IPS-18a (cell line): ENCODE measurements around the gene CYLD.

Experiments
- H3K27ac ChIP-seq: one replicate; pipeline ENCODE4 v1.5.1; 2013; ENCODE audit warnings: low read length
- H3K27me3 ChIP-seq: one replicate; pipeline ENCODE4 v1.6.1; 2013; ENCODE audit warnings: mild to moderate bottlenecking, low read length; ENCODE audit not compliant: control insufficient read depth, insufficient read depth
- H3K36me3 ChIP-seq: one replicate; pipeline ENCODE4 v1.6.1; 2013; ENCODE audit warnings: low read depth, low read length; ENCODE audit not compliant: control insufficient read depth
- H3K4me1 ChIP-seq: one replicate; pipeline ENCODE4 v1.6.1; 2013; ENCODE audit warnings: low read depth, low read length; ENCODE audit not compliant: control insufficient read depth
- H3K4me3 ChIP-seq: one replicate; pipeline ENCODE4 v1.5.1; 2013; ENCODE audit warnings: low read length
- H3K9ac ChIP-seq: one replicate; pipeline ENCODE4 v1.6.1; 2013; ENCODE audit warnings: mild to moderate bottlenecking, low read length, moderate library complexity
- H3K9me3 ChIP-seq: one replicate; pipeline ENCODE4 v1.6.1; 2013; ENCODE audit warnings: low read depth, low read length; ENCODE audit not compliant: control insufficient read depth

CYLD gene

DNA sequence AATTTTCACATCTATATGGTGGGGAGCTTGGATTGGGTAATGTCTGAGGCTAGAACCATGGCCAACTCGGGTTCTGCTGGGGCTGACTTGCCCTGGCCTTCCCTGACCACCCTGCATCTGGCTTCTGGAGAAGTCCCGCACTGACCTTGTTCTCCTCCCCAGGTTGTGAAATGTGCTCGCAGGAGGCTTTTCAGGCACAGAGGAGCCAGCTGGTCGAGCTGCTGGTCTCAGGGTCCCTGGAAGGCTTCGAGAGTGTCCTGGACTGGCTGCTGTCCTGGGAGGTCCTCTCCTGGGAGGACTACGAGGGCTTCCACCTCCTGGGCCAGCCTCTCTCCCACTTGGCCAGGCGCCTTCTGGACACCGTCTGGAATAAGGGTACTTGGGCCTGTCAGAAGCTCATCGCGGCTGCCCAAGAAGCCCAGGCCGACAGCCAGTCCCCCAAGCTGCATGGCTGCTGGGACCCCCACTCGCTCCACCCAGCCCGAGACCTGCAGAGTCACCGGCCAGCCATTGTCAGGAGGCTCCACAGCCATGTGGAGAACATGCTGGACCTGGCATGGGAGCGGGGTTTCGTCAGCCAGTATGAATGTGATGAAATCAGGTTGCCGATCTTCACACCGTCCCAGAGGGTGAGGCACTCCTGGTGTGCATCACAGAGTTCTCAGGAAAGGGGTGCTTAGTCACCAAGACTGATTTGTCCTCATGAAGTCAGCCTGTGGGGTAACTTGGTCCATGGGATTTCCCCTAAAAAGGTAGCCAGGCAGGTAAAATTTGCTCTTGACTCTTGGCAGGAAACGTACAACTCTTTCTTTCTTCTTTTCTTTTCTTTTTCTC, 42.3 kb upstream of the CYLD start:
- Histone ChIP-seq H3K4me3 (no peak overlapping the region), H3K4me1 (no peaks in the 10 kb centered on the region), H3K9me3 (peaks cover 8% of the 10 kb centered on the region), H3K36me3 (no peaks in the 10 kb centered on the region), H3K27me3 (peaks cover 1% of the 10 kb centered on the region), H3K27ac (no peak overlapping the region), H3K9ac (no peak overlapping the region)

DNA sequence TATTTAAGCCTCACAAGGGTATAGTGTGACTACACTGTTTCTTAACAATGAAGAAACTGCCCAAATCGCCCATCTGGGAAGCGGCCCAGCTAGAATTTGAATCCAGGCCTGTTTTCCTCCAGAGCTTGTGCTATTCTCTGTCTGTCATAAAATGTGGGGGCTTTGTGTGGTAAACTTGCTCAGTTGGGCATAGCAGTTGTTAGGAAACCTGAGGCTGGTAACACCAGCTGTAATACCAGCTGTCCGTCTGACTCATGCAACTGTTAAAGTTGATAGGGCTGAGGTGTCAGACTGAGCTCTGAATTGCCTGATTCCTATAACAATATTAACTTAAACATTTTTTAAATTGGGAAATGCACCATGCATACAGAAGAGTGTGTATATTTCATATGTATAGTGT, 39.2 kb upstream of the CYLD start:
- Histone ChIP-seq H3K4me3 (no peak overlapping the region), H3K9me3 (peaks cover 8% of the 10 kb centered on the region), H3K36me3 (no peaks in the 10 kb centered on the region), H3K9ac (no peak overlapping the region), H3K4me1 (no peaks in the 10 kb centered on the region), H3K27me3 (no peaks in the 10 kb centered on the region), H3K27ac (no peak overlapping the region)

DNA sequence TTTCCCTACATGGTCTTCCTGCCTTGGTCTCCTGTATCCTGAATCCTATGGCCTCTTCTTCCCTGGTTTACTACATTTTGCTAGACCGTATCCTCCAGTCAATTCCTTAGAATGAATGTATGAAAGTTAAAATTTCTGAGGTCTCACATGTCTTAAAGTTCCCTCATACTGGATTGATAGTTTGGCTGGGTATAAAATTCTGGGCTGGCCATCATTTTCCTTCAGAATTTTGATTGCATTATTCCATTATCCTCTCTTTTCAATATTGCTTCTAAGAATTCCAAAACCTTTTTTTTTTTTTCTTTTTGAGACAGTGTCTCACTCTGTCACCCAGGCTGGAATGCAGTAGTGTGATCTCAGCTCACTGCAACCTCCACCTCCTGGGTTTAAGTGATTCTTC, 37.6 kb upstream of the CYLD start:
- peaks cover 8% of the 10 kb centered on the region for H3K9me3 ChIP-seq
- no peaks in the 10 kb centered on the region for H3K27me3 ChIP-seq
- H3K27ac ChIP-seq, result no peak overlapping the region
- no peaks in the 10 kb centered on the region for H3K4me1 ChIP-seq
- H3K36me3 ChIP-seq, result no peaks in the 10 kb centered on the region
- no peak overlapping the region for H3K4me3 ChIP-seq
- no peak overlapping the region for H3K9ac ChIP-seq

DNA sequence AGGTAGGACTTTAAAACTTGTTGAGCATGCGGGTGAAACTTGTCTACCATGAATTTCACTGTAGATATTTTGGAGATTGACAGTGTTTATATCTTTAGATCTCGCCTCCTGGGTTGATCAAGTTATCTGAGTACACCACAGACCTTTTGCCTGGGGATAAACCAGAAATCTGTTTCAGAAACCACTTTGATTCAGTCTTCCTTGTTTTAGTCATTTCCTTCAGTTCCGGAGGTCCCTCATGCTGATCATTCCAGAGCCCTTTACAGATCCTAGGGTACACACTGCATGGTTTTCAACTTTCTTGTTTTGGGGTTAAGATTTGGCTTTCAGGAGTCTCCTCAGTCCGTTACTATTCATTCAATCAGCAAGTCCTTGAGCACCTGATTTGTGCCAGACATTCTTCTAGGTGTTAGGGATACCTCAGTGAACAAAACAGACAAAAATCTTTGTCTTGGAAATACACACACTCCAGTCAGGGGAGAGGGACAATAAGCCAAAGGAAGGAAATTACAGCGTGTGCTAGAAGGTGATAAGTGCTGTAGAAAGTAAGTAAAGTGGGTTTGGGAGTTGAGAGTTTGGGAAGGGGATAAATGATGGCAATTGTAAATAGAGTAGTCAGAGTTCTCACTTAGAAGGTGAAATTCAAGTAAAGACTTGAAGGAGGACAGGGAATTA, 36.3 kb upstream of the CYLD start:
- H3K36me3 ChIP-seq, result no peaks in the 10 kb centered on the region
- H3K4me3 ChIP-seq, result no peak overlapping the region
- H3K9ac ChIP-seq, result no peak overlapping the region
- H3K4me1 ChIP-seq, result no peaks in the 10 kb centered on the region
- no peaks in the 10 kb centered on the region for H3K27me3 ChIP-seq
- peaks cover 8% of the 10 kb centered on the region for H3K9me3 ChIP-seq
- no peak overlapping the region for H3K27ac ChIP-seq

DNA sequence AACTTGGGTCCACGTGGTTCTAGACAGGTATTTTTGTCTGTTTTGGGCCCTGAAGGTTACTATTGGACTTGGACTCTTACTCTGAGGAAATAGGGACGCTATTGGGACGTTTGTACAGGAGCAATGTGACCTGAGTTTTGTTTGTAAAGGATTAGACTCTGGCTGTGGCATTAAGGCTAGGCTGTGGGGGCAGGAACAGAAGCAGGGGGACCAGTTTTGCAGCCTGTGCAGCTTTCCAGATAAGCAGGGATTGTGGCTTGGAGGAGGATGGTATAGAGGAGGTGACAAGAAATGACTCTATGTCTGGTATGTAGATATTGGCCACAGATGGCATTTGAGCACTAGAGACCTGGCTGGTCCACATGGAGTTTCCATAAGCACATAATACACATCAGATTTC, 35.6 kb upstream of the CYLD start:
- H3K27me3 ChIP-seq, result no peaks in the 10 kb centered on the region
- no peaks in the 10 kb centered on the region for H3K36me3 ChIP-seq
- H3K4me1 ChIP-seq, result no peaks in the 10 kb centered on the region

DNA sequence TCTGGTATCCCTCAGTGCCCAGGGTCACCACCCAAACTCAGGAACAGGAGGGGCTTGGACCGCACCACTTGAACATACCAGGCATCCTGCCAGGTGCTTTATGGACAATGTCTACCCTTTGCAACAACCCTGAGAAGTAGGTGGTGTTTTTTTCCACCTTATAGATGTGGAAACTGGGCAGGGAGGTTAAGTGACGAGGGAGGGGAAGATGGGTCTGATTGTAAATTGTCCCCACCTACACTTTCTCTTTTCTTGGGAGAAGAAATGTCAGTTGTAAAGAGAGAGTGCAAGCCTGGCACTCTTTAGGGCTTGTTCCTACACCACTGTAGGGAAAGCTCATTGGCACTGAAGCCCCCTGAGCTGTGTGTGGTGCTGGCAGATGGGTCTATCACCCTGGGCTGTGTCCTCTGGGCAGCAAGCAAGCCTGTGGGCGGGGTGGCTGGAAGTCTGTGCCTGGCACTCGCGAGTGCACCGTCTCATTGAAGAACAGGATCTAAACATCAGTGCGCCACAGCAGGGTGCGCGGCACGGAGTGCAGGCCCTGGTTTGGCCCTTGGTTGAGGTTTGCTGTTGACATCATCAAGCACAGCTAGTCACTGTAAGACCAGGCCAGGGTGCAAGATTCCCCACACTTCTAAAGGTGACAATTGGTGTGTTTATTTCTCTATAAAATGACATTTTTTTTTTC, 33.4 kb upstream of the CYLD start:
- Histone ChIP-seq H3K36me3 (no peaks in the 10 kb centered on the region), H3K4me3 (no peak overlapping the region), H3K9ac (no peak overlapping the region), H3K9me3 (peaks cover 8% of the 10 kb centered on the region), H3K27ac (no peak overlapping the region), H3K4me1 (no peaks in the 10 kb centered on the region), H3K27me3 (no peaks in the 10 kb centered on the region)

More for the DNA sequence above, 35.6 kb upstream of the CYLD start:
- Histone ChIP-seq H3K4me3 (no peak overlapping the region), H3K9ac (no peak overlapping the region), H3K9me3 (peaks cover 8% of the 10 kb centered on the region), H3K27ac (no peak overlapping the region)

DNA sequence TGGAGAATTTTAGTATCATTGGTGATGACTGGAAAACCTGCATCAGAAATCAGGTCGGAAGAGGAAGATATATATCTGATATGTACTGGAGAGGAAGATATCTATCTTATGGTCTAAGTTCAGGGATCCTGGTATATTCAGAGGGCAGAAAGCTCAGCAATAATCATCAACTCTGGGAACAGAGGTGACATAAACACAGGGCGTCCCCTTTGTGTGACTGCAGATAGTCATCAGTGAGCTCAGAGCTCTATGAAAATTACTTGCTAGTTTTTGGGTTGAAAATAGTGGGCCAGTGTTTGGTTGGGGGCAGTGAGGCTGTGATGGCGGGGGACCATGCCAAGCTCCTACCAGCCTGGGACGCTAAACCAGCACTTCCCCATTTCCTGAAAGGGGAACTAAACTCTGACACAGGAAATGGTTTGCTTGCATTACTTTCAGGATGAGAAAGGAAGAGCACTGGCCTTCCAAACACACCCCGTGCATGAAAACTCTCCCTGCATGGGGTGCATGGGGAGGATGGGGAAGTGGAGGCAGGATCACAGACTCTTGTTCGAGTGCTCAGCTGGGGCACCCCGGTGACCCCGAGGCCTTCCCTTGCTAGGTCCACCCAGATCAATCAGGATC, 32.7 kb upstream of the CYLD start:
- Histone ChIP-seq H3K4me3 (no peak overlapping the region), H3K27me3 (no peaks in the 10 kb centered on the region), H3K27ac (no peak overlapping the region), H3K4me1 (no peaks in the 10 kb centered on the region), H3K9me3 (peaks cover 3% of the 10 kb centered on the region), H3K9ac (no peak overlapping the region), H3K36me3 (no peaks in the 10 kb centered on the region)

DNA sequence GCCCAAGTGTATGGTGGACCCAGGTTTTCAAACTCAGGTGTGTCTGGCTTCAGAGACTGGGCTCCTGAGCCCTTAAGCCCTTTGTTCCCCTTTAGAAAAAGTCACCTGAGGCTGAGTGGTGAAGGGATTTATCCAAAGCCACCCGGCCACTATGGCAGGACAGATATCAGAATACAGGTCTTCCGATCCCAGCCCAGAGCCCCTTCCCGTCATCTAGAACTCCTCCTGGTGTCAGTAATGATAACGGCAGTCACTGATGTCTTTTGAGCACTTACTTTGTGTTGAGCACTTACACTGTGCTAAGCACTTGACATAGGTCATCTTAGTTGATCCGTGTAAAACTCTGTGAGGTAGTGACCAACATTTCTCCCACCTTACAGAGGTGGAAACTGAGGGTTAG, 31.9 kb upstream of the CYLD start:
- no peaks in the 10 kb centered on the region for H3K9me3 ChIP-seq
- H3K4me3 ChIP-seq, result no peak overlapping the region
- no peak overlapping the region for H3K27ac ChIP-seq
- H3K4me1 ChIP-seq, result no peaks in the 10 kb centered on the region
- H3K9ac ChIP-seq, result no peak overlapping the region
- H3K36me3 ChIP-seq, result no peaks in the 10 kb centered on the region
- H3K27me3 ChIP-seq, result no peaks in the 10 kb centered on the region

DNA sequence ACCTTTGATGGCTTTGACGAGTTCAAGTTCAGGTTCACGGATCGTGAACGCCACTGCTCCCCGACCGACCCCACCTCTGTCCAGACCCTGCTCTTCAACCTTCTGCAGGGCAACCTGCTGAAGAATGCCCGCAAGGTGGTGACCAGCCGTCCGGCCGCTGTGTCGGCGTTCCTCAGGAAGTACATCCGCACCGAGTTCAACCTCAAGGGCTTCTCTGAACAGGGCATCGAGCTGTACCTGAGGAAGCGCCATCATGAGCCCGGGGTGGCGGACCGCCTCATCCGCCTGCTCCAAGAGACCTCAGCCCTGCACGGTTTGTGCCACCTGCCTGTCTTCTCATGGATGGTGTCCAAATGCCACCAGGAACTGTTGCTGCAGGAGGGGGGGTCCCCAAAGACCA, 30.8 kb upstream of the CYLD start:
- Histone ChIP-seq H3K36me3 (no peaks in the 10 kb centered on the region), H3K27ac (no peak overlapping the region), H3K4me3 (no peak overlapping the region), H3K27me3 (no peaks in the 10 kb centered on the region), H3K9ac (no peak overlapping the region), H3K9me3 (no peaks in the 10 kb centered on the region), H3K4me1 (no peaks in the 10 kb centered on the region)

DNA sequence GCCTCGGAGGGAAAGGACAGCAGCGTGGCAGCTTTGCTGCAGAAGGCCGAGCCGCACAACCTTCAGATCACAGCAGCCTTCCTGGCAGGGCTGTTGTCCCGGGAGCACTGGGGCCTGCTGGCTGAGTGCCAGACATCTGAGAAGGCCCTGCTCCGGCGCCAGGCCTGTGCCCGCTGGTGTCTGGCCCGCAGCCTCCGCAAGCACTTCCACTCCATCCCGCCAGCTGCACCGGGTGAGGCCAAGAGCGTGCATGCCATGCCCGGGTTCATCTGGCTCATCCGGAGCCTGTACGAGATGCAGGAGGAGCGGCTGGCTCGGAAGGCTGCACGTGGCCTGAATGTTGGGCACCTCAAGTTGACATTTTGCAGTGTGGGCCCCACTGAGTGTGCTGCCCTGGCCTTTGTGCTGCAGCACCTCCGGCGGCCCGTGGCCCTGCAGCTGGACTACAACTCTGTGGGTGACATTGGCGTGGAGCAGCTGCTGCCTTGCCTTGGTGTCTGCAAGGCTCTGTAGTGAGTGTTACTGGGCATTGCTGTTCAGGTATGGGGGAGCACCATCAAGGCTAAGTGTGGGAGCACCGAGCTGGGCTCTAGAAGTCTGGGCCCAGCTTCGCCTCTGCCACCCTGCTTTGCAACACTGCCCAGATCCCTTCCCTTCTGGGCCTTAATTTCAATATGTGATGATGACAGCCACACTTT, 29.9 kb upstream of the CYLD start:
- H3K27me3 ChIP-seq, result no peaks in the 10 kb centered on the region
- no peaks in the 10 kb centered on the region for H3K9me3 ChIP-seq
- H3K4me1 ChIP-seq, result no peaks in the 10 kb centered on the region
- no peak overlapping the region for H3K9ac ChIP-seq
- no peak overlapping the region for H3K27ac ChIP-seq
- no peaks in the 10 kb centered on the region for H3K36me3 ChIP-seq
- H3K4me3 ChIP-seq, result no peak overlapping the region

DNA sequence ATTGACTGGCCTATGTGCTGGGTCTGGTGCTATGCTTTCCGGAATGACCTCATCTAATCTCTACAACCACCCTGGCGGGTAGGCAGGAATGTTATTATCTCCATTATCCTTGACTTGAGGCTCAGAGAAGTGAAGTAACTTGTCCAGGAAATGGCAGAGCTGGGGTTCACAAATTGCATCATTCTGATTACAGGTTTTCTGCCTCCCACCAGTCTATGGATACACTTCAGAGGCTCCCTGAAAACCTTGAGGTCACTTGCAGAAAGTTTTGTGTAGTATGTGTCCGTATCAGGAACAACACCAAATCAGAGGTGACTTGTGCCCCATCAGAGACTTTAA, 29.4 kb upstream of the CYLD start:
- Histone ChIP-seq H3K27me3 (no peaks in the 10 kb centered on the region), H3K4me1 (no peaks in the 10 kb centered on the region), H3K9me3 (no peaks in the 10 kb centered on the region), H3K27ac (no peak overlapping the region), H3K4me3 (no peak overlapping the region), H3K9ac (no peak overlapping the region), H3K36me3 (no peaks in the 10 kb centered on the region)
